K562 (cell line): ENCODE measurements around the gene HOXC5. TPM values are rescaled to one million over a fixed set of nuclear protein-coding genes. Genes with fewer than 3 reads are reported as not detected.

Experiments used
- CCNT2 ChIP-seq: IDR thresholded peaks from 2 replicates; pipeline ENCODE4 v1.6.1; 2011; ENCODE audit warnings: borderline replicate concordance, low read depth, mild to moderate bottlenecking, moderate library complexity, mixed read lengths, low read length; ENCODE audit not compliant: insufficient read length; ENCODE audit errors: extremely low read depth
- CREM ChIP-seq: IDR thresholded peaks from 2 replicates; pipeline ENCODE4 v1.6.1; 2014; ENCODE audit warnings: antibody characterized with exemption, low read depth
- EWSR1 ChIP-seq: fragments of 450-650 bp; IDR thresholded peaks from 2 replicates; pipeline ENCODE4 v1.6.1; 2018; ENCODE audit warnings: borderline replicate concordance, mild to moderate bottlenecking, low read depth, moderate library complexity; ENCODE audit not compliant: partially characterized antibody
- GATAD2B ChIP-seq: fragments of 450-650 bp; IDR thresholded peaks from 2 replicates; pipeline ENCODE4 v1.6.1; 2017; ENCODE audit warnings: mild to moderate bottlenecking, borderline replicate concordance
- JUN ChIP-seq, 2 experiments: sonication (generic) in 1 of 2; formaldehyde crosslinking in 1 of 2; IDR thresholded peaks; 2 replicates each; pipeline versions ENCODE4 v1.6.1 to v1.8.0; 2012 to 2022; ENCODE audit warnings: borderline replicate concordance in 2 of 2, mild to moderate bottlenecking in 2 of 2, improper control_type of control experiment in 1 of 2, low read depth in 1 of 2, low read length in 1 of 2, missing genetic modification reagents in 1 of 2
- KDM4B ChIP-seq, 2 experiments: fragments of 450-650 bp in 1 of 2; sonication (generic) in 1 of 2; IDR thresholded peaks; 2 replicates each; pipeline ENCODE4 v1.6.1; 2016 to 2017; ENCODE audit warnings: borderline replicate concordance in 2 of 2, antibody characterized with exemption in 1 of 2, low read depth in 1 of 2, mild to moderate bottlenecking in 1 of 2
- L3MBTL2 ChIP-seq: fragments of 450-650 bp; IDR thresholded peaks from 2 replicates; pipeline ENCODE4 v1.6.1; 2016; ENCODE audit warnings: mild to moderate bottlenecking, moderate library complexity
- MEF2A ChIP-seq: IDR thresholded peaks from 2 replicates; pipeline ENCODE4 v1.6.1; 2011; ENCODE audit warnings: low read depth, mild to moderate bottlenecking, low read length, moderate library complexity; ENCODE audit not compliant: control insufficient read depth
- MTA3 ChIP-seq: fragments of 450-650 bp; formaldehyde crosslinking; IDR thresholded peaks from 2 replicates; pipeline ENCODE4 v1.6.1; 2017; ENCODE audit warnings: mild to moderate bottlenecking, borderline replicate concordance
- RAD21 ChIP-seq, 2 experiments: fragments of 250-450 bp in 1 of 2; fragments of 450-650 bp in 1 of 2; sonication (Bioruptor Pico) in 1 of 2; formaldehyde crosslinking in 1 of 2; IDR thresholded peaks in 1 of 2; conservative IDR thresholded peaks in 1 of 2; 2 replicates each; pipeline versions ENCODE4 v1.4.0 to v1.8.0; 2020 to 2022; ENCODE audit warnings: mild to moderate bottlenecking in 2 of 2, moderate library complexity in 1 of 2
- RBFOX2 ChIP-seq: fragments of 200-400 bp; formaldehyde crosslinking; IDR thresholded peaks from 2 replicates; pipeline ENCODE4 v1.6.1; 2017; ENCODE audit warnings: low read depth, mild to moderate bottlenecking, low read length, moderate library complexity
- RCOR1 ChIP-seq, 2 experiments: IDR thresholded peaks; 2 replicates each; pipeline ENCODE4 v1.6.1; 2012; ENCODE audit warnings: low read depth in 2 of 2, low read length in 2 of 2, borderline replicate concordance in 1 of 2, improper control_type of control experiment in 1 of 2
- XRCC5 ChIP-seq: fragments of 200-400 bp; formaldehyde crosslinking; IDR thresholded peaks from 2 replicates; pipeline ENCODE4 v1.6.1; 2017; ENCODE audit warnings: low read depth, mild to moderate bottlenecking, low read length
- ZNF121 ChIP-seq: sonication (generic); formaldehyde crosslinking; conservative IDR thresholded peaks from 2 replicates; pipeline ENCODE4 v1.8.0; 2022; ENCODE audit warnings: missing genetic modification reagents
- polyA plus RNA-seq, 8 experiments: library from polyadenylated mRNA; depleted of rRNA in 4 of 8; stranded (reverse) in 5 of 8; unstranded in 3 of 8; fragments of >200 nt; fragmentation: Nextera tagmentation in 2 of 8; fragmentation: Illumina TruSeq in 1 of 8; extraction: Ambion mirVana in 2 of 8; extraction: Trizol in 1 of 8; gene quantifications; 2 replicates each; pipeline versions ENCODE4 v1.2.1 to v1.2.3, GENCODE V29; 2011 to 2014; ENCODE audit warnings: inconsistent platforms in 1 of 8, missing spikeins in 1 of 8
- total RNA-seq, 7 experiments: library from RNA; depleted of rRNA in 6 of 7; stranded (reverse); fragments of >200 nt in 6 of 7; fragmentation: Illumina TruSeq in 2 of 7; extraction: Trizol in 2 of 7; gene quantifications; 2 replicates each; pipeline versions ENCODE4 v1.2.1 to v1.2.3, GENCODE V29; 2011 to 2021; ENCODE audit warnings: low replicate concordance in 1 of 7
- TF ChIP-seq, protein P1 (sequence below): fragments of 250-450 bp; sonication (Bioruptor Pico); IDR thresholded peaks from 2 replicates; pipeline ENCODE4 v1.5.0; 2021
- TF ChIP-seq, protein P2 (sequence below): fragments of 450-650 bp; formaldehyde crosslinking; IDR thresholded peaks from 2 replicates; pipeline ENCODE4 v1.4.0; 2020; ENCODE audit warnings: mild to moderate bottlenecking, moderate library complexity
- TF ChIP-seq, protein P3 (sequence below): sonication (generic); formaldehyde crosslinking; IDR thresholded peaks from 2 replicates; pipeline ENCODE4 v1.8.1; 2023; ENCODE audit warnings: mild to moderate bottlenecking, missing genetic modification reagents

Gene HOXC5
- total and polyA plus RNA-seq, 9 of the 15 experiments (the other 6 are each of a cell fraction or from before 2014, with no cell fraction given) = 0.10 to 0.44 (median 0.18) TPM; not detected in 4

DNA sequence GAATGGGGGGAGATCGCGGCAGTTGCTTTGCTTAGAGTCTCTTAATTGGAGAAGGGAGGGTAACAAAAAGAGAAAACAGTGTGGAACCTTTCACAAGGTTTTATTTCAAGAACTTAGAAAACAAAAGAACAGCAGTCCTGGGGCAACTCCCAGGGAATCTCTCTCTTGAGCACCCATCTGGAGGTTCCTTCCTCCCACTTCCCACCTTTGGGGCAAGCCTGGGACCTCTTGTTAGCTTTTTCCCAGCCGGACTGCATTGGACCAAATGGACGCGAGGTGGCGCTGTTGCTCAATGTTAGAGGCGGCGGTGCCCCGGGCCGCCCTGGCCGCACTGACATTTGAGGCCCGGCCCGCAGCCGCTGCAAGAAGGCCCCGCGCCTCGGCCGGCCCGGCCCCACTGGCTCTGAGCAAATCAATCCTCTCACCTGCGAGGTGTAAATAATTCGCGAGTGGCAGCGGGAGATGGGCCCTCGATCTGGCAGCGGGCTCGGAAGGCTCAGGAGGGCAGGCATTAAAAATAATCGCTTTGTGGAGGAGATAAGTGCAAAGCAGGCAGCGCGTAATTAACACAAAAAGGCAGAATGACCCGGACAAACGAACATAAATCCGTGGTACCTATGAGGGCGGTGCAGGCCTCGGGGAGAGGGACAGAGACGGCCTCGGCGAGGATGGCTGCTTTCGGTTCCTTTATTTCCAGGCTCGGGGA is 26.8 kb upstream of the HOXC5 start (continued):
- TF ChIP-seq JUN (IDR thresholded peaks at IDR 0.05; ENCODE audit: borderline replicate concordance, low read depth, low read length) = peak; percentile 11; the same call in 1 of the 2 replicates
- TF ChIP-seq JUN (CRISPR knock-in tag; IDR thresholded peaks at IDR 0.05; ENCODE audit: borderline replicate concordance) = no peak
- TF ChIP-seq, protein P1, sequence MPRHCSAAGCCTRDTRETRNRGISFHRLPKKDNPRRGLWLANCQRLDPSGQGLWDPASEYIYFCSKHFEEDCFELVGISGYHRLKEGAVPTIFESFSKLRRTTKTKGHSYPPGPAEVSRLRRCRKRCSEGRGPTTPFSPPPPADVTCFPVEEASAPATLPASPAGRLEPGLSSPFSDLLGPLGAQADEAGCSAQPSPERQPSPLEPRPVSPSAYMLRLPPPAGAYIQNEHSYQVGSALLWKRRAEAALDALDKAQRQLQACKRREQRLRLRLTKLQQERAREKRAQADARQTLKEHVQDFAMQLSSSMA (CRISPR knock-in tag) = 0 out of 2 replicates have a peak, but pooled peaks have one; percentile 26
- peak; percentile 29; the same call in 1 of the 2 replicates for TF ChIP-seq CREM
- TF ChIP-seq EWSR1 = no peak
- peak; percentile 71 for TF ChIP-seq XRCC5
- no peak for TF ChIP-seq ZNF121 (CRISPR knock-in tag)
- TF ChIP-seq RAD21 (CRISPR knock-in tag; conservative IDR thresholded peaks at IDR 0.05 in 1 of 2, IDR thresholded peaks at IDR 0.05 in 1 of 2) = peak; percentile 96 to 98
- no peak for TF ChIP-seq MEF2A
- peak; percentile 26 for TF ChIP-seq CCNT2
- TF ChIP-seq KDM4B (IDR thresholded peaks at IDR 0.05; ENCODE audit: borderline replicate concordance in 2 of 2, low read depth in 1 of 2) = 0 out of 4 replicates have a peak, but pooled peaks of 1 of the 2 experiments have one; percentile 65
- TF ChIP-seq, protein P2, sequence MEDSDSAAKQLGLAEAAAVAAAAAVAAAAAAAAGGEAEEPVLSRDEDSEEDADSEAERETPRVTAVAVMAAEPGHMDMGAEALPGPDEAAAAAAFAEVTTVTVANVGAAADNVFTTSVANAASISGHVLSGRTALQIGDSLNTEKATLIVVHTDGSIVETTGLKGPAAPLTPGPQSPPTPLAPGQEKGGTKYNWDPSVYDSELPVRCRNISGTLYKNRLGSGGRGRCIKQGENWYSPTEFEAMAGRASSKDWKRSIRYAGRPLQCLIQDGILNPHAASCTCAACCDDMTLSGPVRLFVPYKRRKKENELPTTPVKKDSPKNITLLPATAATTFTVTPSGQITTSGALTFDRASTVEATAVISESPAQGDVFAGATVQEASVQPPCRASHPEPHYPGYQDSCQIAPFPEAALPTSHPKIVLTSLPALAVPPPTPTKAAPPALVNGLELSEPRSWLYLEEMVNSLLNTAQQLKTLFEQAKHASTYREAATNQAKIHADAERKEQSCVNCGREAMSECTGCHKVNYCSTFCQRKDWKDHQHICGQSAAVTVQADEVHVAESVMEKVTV = peak; percentile 96
- TF ChIP-seq RCOR1 (IDR thresholded peaks at IDR 0.05; ENCODE audit: borderline replicate concordance in 1 of 2, low read depth in 2 of 2, low read length in 2 of 2) = peak in 1 of 2 experiments; percentile 65; a peak in 1 of 4 replicates
- TF ChIP-seq L3MBTL2 = peak; percentile 67
- peak; percentile 46 for TF ChIP-seq RBFOX2
- peak; percentile 61; the same call in 1 of the 2 replicates for TF ChIP-seq GATAD2B
- TF ChIP-seq, protein P3, sequence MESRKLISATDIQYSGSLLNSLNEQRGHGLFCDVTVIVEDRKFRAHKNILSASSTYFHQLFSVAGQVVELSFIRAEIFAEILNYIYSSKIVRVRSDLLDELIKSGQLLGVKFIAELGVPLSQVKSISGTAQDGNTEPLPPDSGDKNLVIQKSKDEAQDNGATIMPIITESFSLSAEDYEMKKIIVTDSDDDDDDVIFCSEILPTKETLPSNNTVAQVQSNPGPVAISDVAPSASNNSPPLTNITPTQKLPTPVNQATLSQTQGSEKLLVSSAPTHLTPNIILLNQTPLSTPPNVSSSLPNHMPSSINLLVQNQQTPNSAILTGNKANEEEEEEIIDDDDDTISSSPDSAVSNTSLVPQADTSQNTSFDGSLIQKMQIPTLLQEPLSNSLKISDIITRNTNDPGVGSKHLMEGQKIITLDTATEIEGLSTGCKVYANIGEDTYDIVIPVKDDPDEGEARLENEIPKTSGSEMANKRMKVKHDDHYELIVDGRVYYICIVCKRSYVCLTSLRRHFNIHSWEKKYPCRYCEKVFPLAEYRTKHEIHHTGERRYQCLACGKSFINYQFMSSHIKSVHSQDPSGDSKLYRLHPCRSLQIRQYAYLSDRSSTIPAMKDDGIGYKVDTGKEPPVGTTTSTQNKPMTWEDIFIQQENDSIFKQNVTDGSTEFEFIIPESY (CRISPR knock-in tag) = peak; percentile 88
- TF ChIP-seq MTA3 = peak; percentile 17; the same call in 1 of the 2 replicates
